Activated CD4-positive, alpha-beta T cell treated with anti-CD3 and anti-CD28 coated beads for 4 hours (primary cell): Measurements from ENCODE around the gene DHRS7B.
"Not testable (repeated sequence)": the region's sequence is repeated elsewhere in the genome, so short reads cannot be mapped to it uniquely, and the experiment has no call there.

Experiments used
- DNase-seq, 2 donors: peaks; one replicate each; pipeline ENCODE4 v3.0.0-alpha.2; 2020

Gene DHRS7B

DNA sequence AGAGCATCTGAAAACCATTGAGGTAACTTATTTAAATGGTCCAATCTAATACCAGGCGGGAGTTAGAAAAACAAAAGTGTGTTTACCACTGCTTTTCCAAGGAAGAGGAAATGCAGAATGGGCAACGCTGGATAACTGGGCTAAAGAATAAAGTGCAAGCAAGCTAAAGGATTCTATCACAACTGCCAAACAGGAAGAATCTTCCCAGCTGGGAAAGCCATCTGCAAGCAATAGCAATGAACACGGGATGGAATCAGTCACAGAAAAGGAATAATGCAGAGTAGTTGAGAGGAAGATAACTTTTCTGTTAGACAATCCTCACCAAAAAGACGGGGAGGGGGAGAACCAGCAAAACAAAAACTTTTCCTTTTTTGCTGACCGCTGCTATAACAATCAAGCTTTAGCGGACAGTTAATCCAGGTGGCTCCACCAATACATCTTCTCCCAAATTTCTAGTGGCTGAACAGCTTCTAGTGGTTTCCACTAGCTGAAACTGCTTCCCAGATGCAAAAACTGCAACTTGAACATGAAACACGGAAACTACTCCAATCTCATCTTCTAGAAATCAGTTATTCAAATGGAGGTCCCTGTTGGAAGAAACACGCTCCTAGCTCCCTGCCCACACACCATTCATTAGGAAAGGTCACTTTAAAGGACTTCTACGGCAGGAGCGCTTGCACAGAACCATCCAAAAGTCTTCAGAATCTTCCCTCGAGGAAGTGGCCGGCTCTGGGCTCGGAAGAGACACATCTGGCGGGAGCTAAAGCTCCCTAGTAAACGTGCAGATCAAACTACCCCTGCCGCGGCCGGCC is 86.3 kb downstream of the DHRS7B start:
- no peak for DNase-seq

DNA sequence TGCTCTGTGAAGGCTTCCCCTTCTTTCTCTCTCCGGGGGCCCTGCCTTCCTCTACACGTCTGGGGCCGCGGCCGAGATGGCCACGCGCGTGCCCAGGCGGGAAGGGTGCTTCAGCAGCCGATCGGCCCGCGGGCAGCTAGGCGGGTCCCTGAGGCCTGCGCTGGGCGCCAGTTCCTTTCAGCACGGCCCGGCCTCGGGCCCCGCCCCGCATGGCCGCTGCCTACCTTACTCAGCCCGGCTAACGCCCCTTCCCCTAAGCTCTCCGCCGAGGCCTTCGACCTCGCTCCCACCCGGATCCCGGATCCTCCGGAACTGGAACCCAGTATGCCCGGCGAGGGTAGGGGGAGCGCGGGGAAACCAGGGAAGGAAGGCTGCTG is 86.9 kb downstream of the DHRS7B start:
- no peak for DNase-seq

- peak; percentile 92 to 95 for DNase-seq
Observed at GRCh38 chr17:21214015-21214776, 87.4 kb downstream of the DHRS7B start, which contains the start of gene TMEM11. Gene TMEM11 (minus strand): TSS chr17:21214161. CDS start chr17:21214152, 9 bp downstream.

DNA sequence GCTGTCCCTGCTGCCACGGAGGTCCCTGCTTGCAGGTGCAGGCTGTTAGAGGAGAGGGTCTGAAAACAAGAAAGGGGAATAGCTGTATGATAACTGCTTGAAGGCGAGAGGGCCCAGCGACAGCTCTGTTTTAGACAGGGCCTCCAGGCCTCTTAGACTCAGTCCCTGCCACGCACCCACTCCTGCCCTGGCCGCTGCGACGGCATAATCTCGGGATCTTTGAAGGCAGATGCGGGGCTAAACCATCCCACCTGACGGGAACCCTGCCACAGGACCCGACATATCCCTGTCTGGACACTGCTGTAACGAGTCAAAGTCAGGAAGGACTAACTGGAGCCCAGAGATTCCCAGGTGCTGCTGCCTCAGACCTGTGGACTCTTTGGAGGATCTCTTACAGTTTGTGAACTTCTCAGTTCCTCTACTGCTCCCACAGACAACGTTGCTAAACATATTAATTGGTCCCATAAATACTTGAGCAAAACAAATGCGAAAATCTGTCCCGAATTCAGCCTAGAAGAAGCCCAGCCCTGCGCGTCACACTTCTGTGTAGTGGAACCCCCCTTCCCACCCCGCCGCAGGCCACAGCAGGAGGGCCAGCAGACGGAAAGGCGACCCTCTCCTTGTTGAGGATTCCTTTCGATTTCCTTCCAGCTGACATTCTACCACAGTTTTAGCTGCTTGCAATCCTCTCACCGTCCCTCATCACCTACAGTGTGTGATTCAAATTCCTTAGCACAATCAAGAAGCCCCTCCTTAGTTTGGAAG is 88.2 kb downstream of the DHRS7B start:
- no peak for DNase-seq

GRCh38 chr17:21215935-21216334 is 89.2 kb downstream of the DHRS7B start:
- no peak for DNase-seq

- no peak for DNase-seq
Observed at GRCh38 chr17:21217346-21217745, 90.6 kb downstream of the DHRS7B start.

DNA sequence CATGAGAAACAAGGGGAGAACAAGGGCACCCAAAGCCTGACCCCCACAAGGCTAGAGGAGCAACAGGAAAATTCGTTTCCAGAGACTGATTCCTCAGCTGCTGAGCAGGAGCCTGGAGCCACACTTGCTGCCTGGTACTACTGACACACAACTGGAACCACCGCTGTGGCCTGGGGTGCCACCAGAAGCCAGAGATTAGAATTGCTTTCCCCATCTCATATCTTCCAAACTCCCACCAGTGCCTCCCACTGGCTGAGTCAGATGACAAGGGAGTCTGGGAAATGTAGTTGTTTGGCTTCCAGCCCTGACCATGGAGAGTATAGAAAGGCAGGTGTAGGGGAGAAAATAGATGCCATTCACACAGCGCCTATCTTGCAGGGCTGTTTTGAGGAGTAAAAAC is 91.3 kb downstream of the DHRS7B start:
- peak; percentile 9 to 13 for DNase-seq

DNA sequence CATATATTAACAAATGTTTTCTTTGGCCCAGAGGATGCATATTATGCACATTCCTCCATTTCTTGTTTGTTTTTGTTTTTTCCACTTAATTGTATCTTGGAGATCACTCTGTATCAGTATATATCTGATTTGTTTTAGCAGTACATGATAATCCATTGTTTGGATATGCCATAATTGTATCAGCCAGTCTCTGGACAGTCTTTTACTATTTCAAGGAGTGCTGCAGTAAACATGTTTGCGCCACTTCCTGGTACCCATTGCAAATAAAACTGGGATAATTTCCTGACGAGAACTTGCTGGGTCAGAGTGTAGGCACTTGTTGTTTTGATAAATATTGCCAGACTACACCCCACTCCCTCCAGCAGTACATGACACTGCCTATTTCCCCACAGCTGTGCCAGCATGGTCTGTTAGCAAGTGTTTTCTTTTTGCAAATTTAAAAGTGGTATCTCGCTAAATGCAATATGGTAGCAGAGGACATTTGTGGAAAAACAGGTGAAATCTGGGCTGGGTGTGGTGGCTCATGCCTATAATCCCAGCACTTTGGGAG is 92.1 kb downstream of the DHRS7B start:
- no peak for DNase-seq

DNA sequence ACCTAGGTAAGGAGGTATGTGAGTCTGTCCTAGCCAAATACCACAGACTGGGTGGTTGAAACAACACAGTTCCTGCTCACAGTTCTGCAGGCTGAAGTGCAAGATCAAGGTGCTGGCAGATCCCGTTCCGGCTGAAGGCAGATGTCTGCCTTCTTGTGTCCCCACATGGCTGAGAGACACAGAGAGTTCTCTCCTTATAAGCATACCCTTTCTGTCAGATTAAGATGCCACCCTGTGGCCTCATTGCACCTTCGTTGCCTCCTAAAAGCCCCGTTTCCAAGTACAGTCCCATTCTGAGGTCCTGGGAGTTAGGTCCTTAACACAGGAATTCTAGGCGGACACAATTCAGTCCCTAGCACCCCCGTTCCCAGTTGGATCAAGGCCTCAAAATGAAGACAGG is 96.3 kb downstream of the DHRS7B start:
- no peak for DNase-seq

GRCh38 chr17:21227277-21227676 is 100.5 kb downstream of the DHRS7B start:
- not testable (repeated sequence) for DNase-seq

DNA sequence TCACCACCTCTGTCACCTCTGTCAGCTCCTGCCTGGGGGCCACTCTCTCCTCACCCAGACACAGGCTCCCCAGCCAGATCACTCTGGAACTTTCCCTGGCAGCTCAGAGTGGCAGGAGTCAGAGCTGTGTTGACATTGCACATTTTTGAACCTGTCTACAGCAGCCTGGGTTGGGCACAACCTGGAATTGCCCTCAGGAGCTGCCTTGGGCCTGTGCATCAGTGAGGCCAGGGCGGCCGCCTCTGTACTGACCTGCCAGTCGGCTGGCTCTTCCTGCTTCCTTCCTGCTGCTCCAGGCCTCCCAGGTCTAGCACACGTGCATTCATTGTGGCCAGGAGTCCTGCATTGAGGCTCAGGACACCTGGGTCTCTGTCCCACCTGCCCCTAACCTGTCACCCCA is 101.3 kb downstream of the DHRS7B start:
- no peak for DNase-seq

- no peak for DNase-seq
Observed at GRCh38 chr17:21228845-21229244, 102.1 kb downstream of the DHRS7B start.

GRCh38 chr17:21231533-21231932 is 104.8 kb downstream of the DHRS7B start:
- no peak for DNase-seq

DNA sequence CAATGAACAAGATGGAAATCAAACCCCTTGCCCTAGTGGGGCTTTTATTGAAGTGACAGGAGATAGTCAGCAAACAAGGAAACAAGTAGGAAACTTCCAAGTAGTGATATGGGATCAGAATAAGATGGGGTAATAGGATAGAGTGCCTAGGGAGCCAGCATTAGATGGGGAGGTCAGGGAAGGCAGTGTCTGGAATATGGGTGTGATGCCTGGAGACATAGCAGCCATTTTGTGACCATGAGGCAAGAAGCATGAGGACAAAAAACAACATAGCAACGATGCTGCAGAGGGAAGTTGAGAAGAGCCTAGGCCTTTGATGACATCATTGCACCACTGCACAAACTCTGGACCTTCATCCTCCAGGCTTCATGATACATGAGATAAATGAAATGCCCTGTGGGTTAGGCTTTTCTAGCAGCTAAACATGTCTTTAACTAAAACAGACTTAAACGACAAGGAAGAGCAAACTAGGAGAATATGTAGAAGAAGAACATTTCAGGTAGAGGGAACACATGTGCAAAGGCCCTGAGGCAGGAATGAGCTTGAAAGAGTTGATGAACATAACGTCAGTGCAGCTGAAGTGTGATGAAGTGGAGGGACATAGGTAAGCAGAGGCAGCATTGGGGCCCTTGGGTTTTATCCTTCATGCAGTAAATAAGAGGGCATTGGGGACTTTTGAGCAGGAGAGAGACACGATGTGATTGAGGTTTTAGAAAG is 105.4 kb downstream of the DHRS7B start:
- DNase-seq: no peak

DNA sequence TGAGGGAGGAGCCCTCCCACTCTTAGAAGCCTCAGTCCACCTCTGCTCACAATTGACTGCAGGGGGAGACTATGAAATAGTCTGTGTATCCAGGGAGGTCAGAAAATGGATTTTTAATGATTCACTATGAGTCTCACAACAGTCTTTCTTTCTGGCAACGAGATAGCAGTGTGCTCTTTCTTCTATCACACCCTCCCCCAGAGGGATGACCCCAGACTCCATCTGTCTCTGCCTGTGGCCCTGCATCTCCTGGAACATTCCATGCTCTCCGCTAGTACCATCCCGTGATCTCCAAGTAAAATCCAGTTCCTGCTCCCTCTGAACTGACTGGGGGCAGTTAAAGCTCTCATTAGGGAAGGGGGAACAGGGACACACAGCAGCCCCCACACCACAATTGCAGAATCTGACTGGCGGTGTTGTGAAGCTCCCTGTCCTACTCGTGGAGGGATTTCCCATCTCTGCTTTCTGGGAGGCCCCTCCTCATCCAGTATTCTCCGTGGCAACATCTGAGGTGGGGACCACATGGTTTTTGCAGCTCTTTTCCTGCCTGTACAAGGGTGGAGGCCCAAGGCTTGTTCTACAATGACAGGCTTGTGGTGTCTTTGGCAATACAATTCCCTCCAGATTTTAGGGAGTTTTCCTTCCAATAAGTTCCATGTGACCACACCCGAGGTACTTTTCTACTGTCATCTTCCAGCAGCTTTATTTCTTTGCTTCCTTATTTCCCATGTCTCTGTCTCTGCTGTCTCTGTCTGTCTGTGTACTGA is 107.0 kb downstream of the DHRS7B start:
- no peak for DNase-seq

DNA sequence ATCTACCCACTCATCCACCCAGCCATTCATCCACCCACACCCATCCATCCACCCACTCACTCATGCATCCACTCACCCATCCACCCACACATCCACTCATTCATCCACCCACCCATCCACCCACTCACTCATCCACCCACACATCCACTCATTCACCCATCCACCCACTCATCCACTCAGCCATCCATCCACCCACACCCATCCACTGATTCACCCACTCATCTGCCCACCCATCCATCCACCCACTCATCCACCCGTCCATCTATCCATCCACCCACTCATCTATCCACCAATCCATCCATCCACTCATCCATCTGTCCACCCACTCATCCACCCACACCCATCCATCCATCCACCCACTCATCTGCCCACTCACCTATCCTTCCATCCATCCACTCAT is 109.2 kb downstream of the DHRS7B start:
- DNase-seq: peak; percentile 25 to 26

DNA sequence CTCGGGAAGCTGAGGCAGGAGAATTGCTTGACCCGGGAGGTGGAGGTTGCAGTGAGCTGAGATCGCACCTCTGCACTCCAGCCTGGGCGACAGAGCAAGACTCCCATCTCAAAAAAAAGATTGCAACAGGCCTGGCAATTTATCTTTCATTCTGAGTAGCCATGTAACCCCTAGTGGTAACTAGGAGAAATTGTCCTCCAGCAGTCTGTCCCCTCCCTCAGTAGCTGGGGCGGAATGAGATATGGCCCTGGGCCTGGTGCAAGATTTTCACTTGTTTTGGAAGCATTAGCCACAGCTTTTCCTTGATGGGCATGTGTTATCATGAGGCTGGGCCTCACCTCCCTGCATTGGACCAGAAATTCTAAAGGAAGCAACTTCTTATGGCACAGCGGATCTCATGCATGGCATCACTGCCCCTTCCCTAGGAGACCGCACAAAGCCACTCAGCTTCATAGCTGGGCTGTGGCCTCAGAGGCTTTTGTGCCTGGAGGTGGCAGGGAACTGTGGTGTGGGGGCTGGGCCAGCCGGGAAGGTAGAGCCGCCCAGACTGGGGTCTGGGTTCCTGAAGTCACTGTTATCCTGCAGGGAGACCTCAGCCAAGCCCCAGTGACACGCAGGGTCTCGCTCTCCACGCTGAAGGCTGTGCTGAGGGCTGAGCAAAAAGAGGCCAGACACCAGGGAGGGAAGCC is 113.1 kb downstream of the DHRS7B start:
- DNase-seq: no peak

- no peak for DNase-seq
Observed at GRCh38 chr17:21240369-21241055, 113.7 kb downstream of the DHRS7B start.
